Measurements from ENCODE around the gene CHD5. TPM values are rescaled to one million over a fixed set of nuclear protein-coding genes. Genes with fewer than 3 reads are reported as not detected.

CHD5 gene
- total RNA-seq, 2 experiments from 2014 or later = 0.67 to 0.96 TPM

GRCh38 chr1:6152181-6152580 is 27.9 kb downstream of the CHD5 start:
- peaks cover 28% of the 10 kb centered on the region for H3K4me1 Mint-ChIP-seq
- ChIA-PET CTCF (interaction anchor here (2.0 kb wide), 1 partner anchor 94 kb away, joined by 5 read pairs; no protein-coding TSS in a partner anchor), POLR2A (no interaction called here)
- peaks cover 5% of the 10 kb centered on the region for H3K27me3 Mint-ChIP-seq
- no peak overlapping the region for H3K4me3 Mint-ChIP-seq
- no peaks in the 10 kb centered on the region for H3K36me3 Mint-ChIP-seq (ENCODE audit: low read depth)
- no peak overlapping the region for H3K27ac Mint-ChIP-seq
- H3K9me3 Mint-ChIP-seq = no peaks in the 10 kb centered on the region
- no peak for DNase-seq

DNA sequence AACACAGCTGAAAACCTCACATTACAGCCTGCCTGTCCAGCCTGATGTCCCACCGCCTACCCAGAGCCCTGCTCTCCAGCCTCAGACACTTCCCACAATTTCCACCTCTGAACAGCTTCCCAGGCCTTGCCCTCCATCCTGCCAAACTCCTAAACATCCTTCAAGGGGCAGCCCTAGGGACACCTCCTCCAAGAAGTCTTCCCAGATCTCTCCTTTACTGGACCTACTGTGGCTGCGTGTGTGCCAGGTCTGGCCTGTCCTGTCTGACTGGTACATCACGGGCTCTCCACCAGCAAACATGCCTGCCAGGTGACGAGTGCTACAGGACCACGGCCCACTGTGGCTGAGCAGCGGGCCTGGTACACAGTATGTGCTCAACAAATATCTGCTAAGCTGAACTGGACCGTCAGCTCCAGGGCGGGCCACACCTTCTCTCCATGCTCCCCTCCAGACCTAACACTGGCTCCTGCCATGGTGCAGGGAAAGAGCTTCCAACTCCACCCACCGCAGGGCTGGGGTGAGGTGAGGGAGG is 28.8 kb downstream of the CHD5 start:
- no peak overlapping the region for H3K27ac Mint-ChIP-seq
- H3K4me1 Mint-ChIP-seq = peaks cover 28% of the 10 kb centered on the region
- no peak for DNase-seq
- no peaks in the 10 kb centered on the region for H3K36me3 Mint-ChIP-seq (ENCODE audit: low read depth)
- H3K27me3 Mint-ChIP-seq = peaks cover 5% of the 10 kb centered on the region
- no peaks in the 10 kb centered on the region for H3K9me3 Mint-ChIP-seq
- CTCF ChIA-PET = no interaction called here
- H3K4me3 Mint-ChIP-seq = no peak overlapping the region
- POLR2A ChIA-PET = no interaction called here

GRCh38 chr1:6150006-6150938 is 29.8 kb downstream of the CHD5 start:
- H3K36me3 Mint-ChIP-seq (ENCODE audit: low read depth) = no peaks in the 10 kb centered on the region
- H3K27me3 Mint-ChIP-seq = peaks cover 5% of the 10 kb centered on the region
- no peak for DNase-seq
- no peaks in the 10 kb centered on the region for H3K9me3 Mint-ChIP-seq
- CTCF ChIA-PET = no interaction called here
- H3K4me3 Mint-ChIP-seq = no peak overlapping the region
- peaks cover 20% of the 10 kb centered on the region for H3K4me1 Mint-ChIP-seq
- H3K27ac Mint-ChIP-seq = no peak overlapping the region
- POLR2A ChIA-PET = no interaction called here

DNA sequence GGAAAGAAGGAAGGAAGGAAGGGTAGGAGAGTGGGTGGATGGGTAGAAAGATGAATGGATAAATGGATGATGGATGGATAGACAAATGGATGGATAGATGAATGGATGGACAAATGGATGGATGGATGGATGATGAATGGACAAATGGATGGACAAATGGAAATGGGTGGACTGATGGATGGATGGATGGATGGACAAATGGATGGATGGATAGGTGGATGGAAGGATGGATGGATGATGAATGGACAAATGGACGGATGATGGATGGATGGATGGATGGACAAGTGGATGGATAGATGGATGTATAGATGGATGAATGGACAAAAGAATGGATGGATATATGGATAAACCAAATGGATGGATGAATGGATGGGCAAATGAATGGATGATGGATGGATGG is 30.5 kb downstream of the CHD5 start:
- Mint-ChIP-seq H3K27me3 (peaks cover 5% of the 10 kb centered on the region), H3K27ac (no peak overlapping the region), H3K4me3 (no peak overlapping the region), H3K36me3 (ENCODE audit: low read depth) (no peaks in the 10 kb centered on the region), H3K9me3 (no peaks in the 10 kb centered on the region), H3K4me1 (peaks cover 14% of the 10 kb centered on the region)
- no peak for DNase-seq
- POLR2A ChIA-PET = no interaction called here
- CTCF ChIA-PET = no interaction called here

DNA sequence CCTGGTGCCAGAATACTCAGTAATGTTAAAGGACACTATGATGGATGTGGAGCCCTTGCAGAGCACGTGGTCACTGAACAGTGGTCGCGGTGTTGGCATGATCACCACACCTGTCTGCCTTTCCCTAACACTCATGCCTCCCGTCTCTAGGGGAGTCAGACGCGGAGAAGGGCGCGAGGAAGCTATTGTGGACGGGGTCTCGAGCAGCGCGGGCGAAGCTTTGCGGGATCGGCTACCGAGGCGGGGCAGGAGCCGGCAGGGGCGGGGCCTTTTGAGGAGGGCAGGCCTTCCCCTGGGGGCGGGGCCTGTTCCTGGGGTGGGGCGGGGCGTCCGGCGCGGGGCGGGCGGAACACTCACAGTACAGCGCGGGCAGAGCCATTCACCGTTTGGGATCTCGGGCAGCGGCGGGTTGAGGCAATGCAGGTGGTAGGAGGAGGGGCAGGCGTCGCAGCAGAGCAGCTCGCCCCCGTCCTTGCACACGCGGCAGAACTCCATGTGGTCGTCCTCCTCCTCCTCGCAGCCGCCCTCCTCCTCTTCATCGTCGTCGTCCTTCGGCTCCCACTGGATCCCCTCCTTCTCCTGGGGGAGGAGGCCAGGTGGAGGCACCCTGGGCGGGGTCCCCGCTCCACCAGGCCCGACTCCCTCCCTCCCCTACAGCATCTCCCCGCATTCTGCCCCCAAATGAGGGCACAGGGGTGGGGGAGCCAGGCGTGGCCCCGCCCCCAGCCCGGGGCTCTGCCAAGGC is 31.5 kb downstream of the CHD5 start:
- ChIA-PET CTCF (no interaction called here), POLR2A (no interaction called here)
- H3K36me3 Mint-ChIP-seq (ENCODE audit: low read depth) = no peaks in the 10 kb centered on the region
- H3K4me1 Mint-ChIP-seq = peaks cover 6% of the 10 kb centered on the region
- no peak overlapping the region for H3K27ac Mint-ChIP-seq
- peak overlapping the region; percentile 46 for H3K4me3 Mint-ChIP-seq
- H3K9me3 Mint-ChIP-seq = no peaks in the 10 kb centered on the region
- DNase-seq = peak; percentile 74
- peaks cover 5% of the 10 kb centered on the region for H3K27me3 Mint-ChIP-seq

DNA sequence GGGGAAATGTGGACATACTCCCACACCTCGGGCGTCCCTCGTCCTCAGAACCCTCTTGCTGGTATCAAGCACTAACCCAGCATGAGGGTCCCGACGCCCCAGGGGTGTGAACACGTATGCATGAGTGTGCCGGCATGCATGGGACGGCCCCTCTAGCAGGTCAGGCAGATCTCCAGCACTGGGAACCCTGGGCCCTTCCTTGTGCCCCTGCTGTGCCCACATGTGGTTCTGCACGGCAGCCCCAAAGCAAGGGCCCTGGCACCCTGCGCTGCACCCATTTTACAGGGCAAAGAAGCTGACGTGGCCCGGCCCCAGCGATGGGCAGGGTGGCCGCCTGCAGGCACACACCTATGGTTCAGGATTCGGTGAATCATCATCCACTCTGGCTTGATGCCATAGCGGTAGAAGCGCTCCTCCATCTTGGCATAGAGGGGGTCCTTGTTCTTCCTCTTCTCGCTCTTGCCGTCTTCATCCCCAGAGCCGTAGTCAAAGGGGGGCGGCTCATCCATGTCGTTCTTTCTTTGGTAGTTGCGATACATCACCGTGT is 34.2 kb downstream of the CHD5 start:
- CTCF ChIA-PET = interaction anchor here (1.6 kb wide), 1 partner anchor 11 kb away, joined by 4 read pairs; no protein-coding TSS in a partner anchor
- DNase-seq = no peak
- peaks cover 5% of the 10 kb centered on the region for H3K27me3 Mint-ChIP-seq
- POLR2A ChIA-PET = no interaction called here
- no peaks in the 10 kb centered on the region for H3K9me3 Mint-ChIP-seq
- H3K4me1 Mint-ChIP-seq = peaks cover 5% of the 10 kb centered on the region
- no peak overlapping the region for H3K27ac Mint-ChIP-seq
- H3K36me3 Mint-ChIP-seq (ENCODE audit: low read depth) = no peaks in the 10 kb centered on the region
- no peak overlapping the region for H3K4me3 Mint-ChIP-seq

- Mint-ChIP-seq H3K4me3 (no peak overlapping the region), H3K27ac (no peak overlapping the region), H3K9me3 (no peaks in the 10 kb centered on the region), H3K36me3 (ENCODE audit: low read depth) (no peaks in the 10 kb centered on the region), H3K27me3 (peaks cover 5% of the 10 kb centered on the region), H3K4me1 (peaks cover 5% of the 10 kb centered on the region)
- ChIA-PET CTCF (interaction anchor here (1.6 kb wide), 1 partner anchor 10 kb away, joined by 4 read pairs; no protein-coding TSS in a partner anchor), POLR2A (no interaction called here)
- DNase-seq = no peak
These were observed 34.7 kb downstream of the CHD5 start for GRCh38 chr1:6145396-6145750.

- CTCF ChIA-PET = interaction anchor here (1.6 kb wide), 1 partner anchor 10 kb away, joined by 4 read pairs; no protein-coding TSS in a partner anchor
- Mint-ChIP-seq H3K27me3 (peaks cover 5% of the 10 kb centered on the region), H3K9me3 (no peaks in the 10 kb centered on the region), H3K4me1 (peaks cover 5% of the 10 kb centered on the region), H3K36me3 (ENCODE audit: low read depth) (no peaks in the 10 kb centered on the region), H3K4me3 (no peak overlapping the region), H3K27ac (no peak overlapping the region)
- POLR2A ChIA-PET = no interaction called here
- no peak for DNase-seq
These were observed 35.3 kb downstream of the CHD5 start for GRCh38 chr1:6144647-6145395.

DNA sequence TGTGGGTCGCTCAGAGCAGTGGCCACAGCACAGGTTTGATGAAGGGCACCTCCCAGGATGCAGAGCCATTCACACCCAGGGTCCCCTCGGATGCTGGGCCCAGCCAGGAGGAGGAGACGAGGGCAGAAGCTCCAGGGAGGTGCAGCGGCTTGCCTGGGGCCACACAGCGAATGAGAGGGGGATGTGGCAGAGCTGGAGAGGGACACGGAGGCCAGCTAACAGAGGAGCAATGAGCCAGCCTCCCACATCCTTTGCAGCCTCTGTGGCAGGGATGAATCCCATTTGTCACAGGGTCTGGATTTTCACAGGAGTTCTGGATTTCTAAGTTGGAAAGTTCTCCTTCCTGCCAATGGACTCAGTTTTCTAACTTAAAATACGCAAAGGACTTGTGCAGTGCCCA is 35.9 kb downstream of the CHD5 start:
- CTCF ChIA-PET = no interaction called here
- H3K36me3 Mint-ChIP-seq (ENCODE audit: low read depth) = no peaks in the 10 kb centered on the region
- POLR2A ChIA-PET = no interaction called here
- DNase-seq = no peak
- H3K4me3 Mint-ChIP-seq = no peak overlapping the region
- H3K27ac Mint-ChIP-seq = no peak overlapping the region
- no peaks in the 10 kb centered on the region for H3K9me3 Mint-ChIP-seq
- H3K27me3 Mint-ChIP-seq = peaks cover 5% of the 10 kb centered on the region
- H3K4me1 Mint-ChIP-seq = peaks cover 5% of the 10 kb centered on the region

DNA sequence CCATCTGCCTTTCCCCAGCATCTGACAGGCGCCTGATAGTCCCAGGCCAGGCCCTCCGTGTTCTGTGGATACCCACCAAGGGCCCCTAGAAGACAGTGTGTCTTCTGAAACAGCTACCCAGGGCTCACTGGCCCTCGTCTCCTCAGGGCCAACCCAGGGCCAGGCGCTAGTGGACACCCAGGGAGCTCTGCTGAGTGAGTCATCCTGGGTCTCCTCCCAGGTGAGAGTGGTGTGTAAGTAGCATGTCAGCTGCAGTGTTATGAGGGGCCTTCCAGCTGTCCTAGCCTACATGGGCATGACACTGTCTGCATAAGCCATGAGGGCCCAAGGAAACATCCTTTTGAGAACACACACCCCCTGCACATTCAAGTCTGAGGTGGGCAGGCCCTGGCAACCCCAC is 36.7 kb downstream of the CHD5 start:
- CTCF ChIA-PET = interaction anchor here (0.6 kb wide), 1 partner anchor 81 kb away, joined by 4 read pairs; no protein-coding TSS in a partner anchor

GRCh38 chr1:6142734-6143133 is 37.4 kb downstream of the CHD5 start:
- H3K4me3 Mint-ChIP-seq = no peak overlapping the region
- ChIA-PET CTCF (no interaction called here), POLR2A (no interaction called here)
- H3K4me1 Mint-ChIP-seq = no peaks in the 10 kb centered on the region
- H3K36me3 Mint-ChIP-seq (ENCODE audit: low read depth) = no peaks in the 10 kb centered on the region
- no peak for DNase-seq
- no peaks in the 10 kb centered on the region for H3K9me3 Mint-ChIP-seq
- peaks cover 3% of the 10 kb centered on the region for H3K27me3 Mint-ChIP-seq
- no peak overlapping the region for H3K27ac Mint-ChIP-seq

More for the DNA sequence above, 36.7 kb downstream of the CHD5 start:
- Mint-ChIP-seq H3K9me3 (no peaks in the 10 kb centered on the region), H3K4me1 (peaks cover 2% of the 10 kb centered on the region), H3K4me3 (no peak overlapping the region), H3K36me3 (ENCODE audit: low read depth) (no peaks in the 10 kb centered on the region), H3K27me3 (peaks cover 5% of the 10 kb centered on the region), H3K27ac (no peak overlapping the region)
- POLR2A ChIA-PET = no interaction called here
- no peak for DNase-seq

GRCh38 chr1:6142036-6142621 is 38.0 kb downstream of the CHD5 start:
- Mint-ChIP-seq H3K9me3 (no peaks in the 10 kb centered on the region), H3K4me3 (no peak overlapping the region), H3K4me1 (no peaks in the 10 kb centered on the region), H3K27ac (no peak overlapping the region), H3K27me3 (peaks cover 3% of the 10 kb centered on the region), H3K36me3 (ENCODE audit: low read depth) (no peaks in the 10 kb centered on the region)
- ChIA-PET CTCF (no interaction called here), POLR2A (no interaction called here)
- DNase-seq = no peak
